HG02610 (cell line): ENCODE data around the gene MYL5.
"Not testable (repeated sequence)": the region's sequence is repeated elsewhere in the genome, so short reads cannot be mapped to it uniquely, and the experiment has no call there.

Experiments used
- ATAC-seq: cut with Tn5 transposase; IDR thresholded peaks from one replicate; pipeline ENCODE4 v1.9.1; 2021; ENCODE audit warnings: mild to moderate bottlenecking, moderate library complexity; ENCODE audit not compliant: unreplicated experiment

MYL5 gene

GRCh38 chr4:674172-675035 lies at the start of gene MYL5, which contains the start of gene ATP5ME:
Gene MYL5, plus strand, starts transcription at chr4:674542. Its CDS starts 3,485 bp downstream, at chr4:678027.
Gene ATP5ME, minus strand, starts transcription at chr4:674276. Its CDS starts 29 bp downstream, at chr4:674247.
- ATAC-seq: peak; percentile 83

- no peak for ATAC-seq
Measured at GRCh38 chr4:624705-625590, 49.4 kb upstream of the MYL5 start, which contains the start of gene PDE6B. Gene PDE6B, plus strand, starts transcription at chr4:625573. Its CDS starts 54 bp downstream, at chr4:625627.

DNA sequence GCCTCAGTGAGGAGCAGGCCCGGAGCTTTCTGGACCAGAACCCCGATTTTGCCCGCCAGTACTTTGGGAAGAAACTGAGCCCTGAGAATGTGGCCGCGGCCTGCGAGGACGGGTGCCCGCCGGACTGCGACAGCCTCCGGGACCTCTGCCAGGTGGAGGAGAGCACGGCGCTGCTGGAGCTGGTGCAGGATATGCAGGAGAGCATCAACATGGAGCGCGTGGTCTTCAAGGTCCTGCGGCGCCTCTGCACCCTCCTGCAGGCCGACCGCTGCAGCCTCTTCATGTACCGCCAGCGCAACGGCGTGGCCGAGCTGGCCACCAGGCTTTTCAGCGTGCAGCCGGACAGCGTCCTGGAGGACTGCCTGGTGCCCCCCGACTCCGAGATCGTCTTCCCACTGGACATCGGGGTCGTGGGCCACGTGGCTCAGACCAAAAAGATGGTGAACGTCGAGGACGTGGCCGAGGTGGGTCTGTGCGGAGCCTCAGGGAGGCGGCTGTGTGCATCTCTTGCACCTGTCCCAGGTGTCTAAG lies 48.6 kb upstream of the MYL5 start:
- ATAC-seq: no peak

DNA sequence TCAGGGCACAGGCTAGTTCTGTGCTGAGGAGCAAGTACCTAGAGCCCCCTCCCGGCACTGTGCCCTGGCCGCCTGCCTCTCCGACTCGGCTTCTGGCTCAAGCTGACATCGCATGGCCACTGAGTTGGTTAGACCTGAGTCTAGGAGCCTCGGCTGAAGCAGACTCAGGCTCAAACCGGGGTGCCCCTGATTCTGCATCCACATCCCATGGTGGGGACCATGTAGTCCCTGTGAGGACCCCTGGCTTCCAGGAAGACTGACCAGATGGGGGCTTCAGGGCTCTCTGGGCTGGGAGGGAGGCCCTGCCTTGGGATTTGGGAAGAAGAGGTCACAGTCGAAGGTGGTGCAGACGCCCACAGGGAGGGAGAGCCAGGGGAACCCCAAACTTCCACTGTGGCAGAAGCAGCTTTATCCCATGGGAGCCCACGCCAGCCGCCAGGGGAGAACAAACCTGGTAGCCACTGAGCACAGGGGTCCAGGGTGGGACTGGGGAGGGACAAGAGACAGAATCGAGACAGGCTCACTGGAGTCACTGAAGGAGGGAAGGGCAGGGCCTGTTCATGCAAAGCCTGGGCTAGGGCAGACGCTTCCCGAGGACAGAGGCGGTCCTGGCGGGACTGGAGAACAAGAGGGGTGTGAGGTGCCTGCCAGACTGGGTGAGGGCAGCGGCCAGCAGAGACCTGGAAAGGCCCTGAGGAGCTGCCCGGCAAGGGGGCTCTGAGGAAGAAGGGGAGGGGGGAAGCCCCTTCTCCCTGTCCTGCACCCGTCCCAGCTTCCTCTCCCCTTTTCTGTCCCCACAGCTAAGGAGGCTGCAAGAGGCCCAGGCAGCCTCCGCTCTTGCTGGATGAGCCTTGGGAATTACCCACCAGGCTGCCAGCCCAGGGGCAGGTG lies 47.9 kb upstream of the MYL5 start:
- ATAC-seq: no peak

DNA sequence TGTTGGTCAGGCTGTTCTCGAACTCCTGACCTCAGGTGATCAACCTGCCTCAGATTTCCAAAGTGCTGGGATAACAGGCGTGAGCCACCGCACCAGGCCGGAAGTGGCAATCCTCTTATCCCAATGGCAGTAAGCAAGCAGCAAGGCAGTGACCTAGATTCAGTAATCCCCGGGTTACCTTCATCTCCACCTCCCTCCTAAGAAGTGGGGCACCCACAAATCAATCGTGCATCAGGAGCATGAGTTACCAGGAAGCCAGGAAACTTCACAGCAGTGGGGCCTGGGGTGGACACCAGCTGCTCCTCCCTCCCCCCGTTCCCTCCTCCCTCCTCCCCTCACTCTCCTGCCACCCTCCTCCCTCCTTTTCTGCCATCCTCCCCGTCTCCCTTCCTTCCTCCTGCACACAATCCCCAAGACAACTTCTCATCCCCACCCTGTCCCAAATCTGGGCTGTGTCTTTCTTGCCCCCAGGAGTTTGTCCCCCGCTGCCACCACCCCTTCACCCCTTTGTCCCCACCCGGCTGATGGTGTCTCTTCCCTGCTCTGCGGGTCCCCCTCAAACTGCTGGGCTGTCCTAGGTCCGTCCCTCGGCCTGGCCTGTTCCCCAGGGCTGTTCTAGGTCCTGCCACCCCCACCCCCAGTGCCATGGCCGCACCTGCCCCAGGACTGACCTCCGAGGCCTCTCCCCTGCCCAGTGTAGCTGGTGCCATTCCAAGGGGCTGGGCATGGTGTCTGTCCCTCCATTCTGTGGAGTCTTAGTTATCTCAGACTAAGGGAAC lies 46.8 kb upstream of the MYL5 start:
- no peak for ATAC-seq

GRCh38 chr4:628311-628741 lies 46.0 kb upstream of the MYL5 start:
- no peak for ATAC-seq

- no peak for ATAC-seq
Measured at GRCh38 chr4:628821-629635, 45.3 kb upstream of the MYL5 start.

DNA sequence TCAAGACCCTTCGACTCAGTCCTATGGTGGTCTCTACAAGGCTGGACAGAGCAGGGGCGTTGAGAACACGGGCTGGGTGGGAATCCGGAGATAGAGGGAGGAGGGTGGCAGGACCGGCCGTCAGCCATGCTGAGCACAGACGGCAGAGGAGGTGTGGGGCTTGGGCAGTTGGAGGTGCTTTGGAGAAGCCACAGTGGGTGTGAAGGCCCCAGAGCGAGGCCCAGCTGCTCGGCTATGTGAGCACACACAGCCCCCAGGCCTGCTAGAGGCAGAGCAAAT lies 44.8 kb upstream of the MYL5 start:
- no peak for ATAC-seq

- ATAC-seq: no peak
Measured at GRCh38 chr4:629915-630641, 44.3 kb upstream of the MYL5 start.

DNA sequence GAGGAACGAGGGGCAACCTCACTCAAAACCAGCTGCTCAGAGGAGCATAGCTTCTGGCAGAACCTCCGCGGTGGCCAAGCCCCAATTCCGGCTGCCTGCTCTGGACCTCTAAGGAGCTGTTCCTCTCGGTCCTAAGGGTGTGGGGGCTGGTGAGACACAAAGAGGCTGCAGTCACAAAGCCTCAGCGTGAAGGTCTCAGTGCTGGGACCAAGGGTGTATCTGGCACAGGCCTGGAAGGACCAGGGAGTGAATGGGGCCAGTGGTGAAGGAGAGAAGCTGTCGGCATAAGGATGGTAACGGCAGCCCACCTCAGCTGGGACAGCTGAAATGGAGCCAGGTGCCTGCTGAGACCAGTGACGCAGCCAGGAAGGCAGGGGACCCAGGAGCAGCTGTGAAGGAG lies 43.7 kb upstream of the MYL5 start:
- ATAC-seq: no peak

- no peak for ATAC-seq
Measured at GRCh38 chr4:632196-632790, 42.0 kb upstream of the MYL5 start.

- no peak for ATAC-seq
Measured at GRCh38 chr4:632926-633325, 41.4 kb upstream of the MYL5 start.

DNA sequence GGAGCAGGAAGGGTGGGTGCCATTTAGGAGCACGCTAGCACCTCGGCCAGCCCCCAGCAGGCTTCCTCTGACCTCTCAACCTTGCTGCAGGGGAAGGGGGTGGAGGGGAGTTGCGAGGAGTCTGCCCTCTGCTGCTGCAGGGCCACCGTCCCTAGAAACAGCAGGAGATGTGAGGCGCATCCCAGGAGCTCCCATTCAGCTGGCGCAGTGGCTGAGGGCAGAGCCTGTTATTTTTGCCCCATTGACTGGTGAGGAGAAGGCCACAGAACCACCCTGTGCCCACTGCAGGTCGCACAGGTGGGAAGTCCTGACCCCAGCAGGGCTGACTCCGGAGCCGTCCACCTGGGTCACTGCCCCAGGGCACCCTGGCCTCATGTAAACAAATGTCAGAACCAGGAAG lies 40.9 kb upstream of the MYL5 start:
- ATAC-seq: no peak

GRCh38 chr4:633976-634598 lies 40.3 kb upstream of the MYL5 start:
- ATAC-seq: no peak

DNA sequence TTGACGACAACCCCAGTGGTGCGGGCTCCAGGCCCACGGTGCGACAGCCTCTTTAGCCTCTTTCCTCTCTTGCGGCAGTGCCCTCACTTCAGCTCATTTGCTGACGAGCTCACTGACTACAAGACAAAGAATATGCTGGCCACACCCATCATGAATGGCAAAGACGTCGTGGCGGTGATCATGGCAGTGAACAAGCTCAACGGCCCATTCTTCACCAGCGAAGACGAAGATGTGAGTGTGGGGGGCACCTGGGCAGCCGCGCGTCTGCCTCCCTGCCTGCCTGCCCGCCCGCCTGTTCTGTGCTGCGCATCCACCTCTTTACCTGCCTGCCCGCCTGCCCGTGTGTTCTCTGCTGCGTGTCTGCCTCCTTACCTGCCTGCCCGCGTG lies 39.8 kb upstream of the MYL5 start:
- ATAC-seq: no peak

GRCh38 chr4:635066-635835 lies 39.1 kb upstream of the MYL5 start:
- ATAC-seq: not testable (repeated sequence)
